ENCODE data around the gene CNTFR.

Gene CNTFR

DNA sequence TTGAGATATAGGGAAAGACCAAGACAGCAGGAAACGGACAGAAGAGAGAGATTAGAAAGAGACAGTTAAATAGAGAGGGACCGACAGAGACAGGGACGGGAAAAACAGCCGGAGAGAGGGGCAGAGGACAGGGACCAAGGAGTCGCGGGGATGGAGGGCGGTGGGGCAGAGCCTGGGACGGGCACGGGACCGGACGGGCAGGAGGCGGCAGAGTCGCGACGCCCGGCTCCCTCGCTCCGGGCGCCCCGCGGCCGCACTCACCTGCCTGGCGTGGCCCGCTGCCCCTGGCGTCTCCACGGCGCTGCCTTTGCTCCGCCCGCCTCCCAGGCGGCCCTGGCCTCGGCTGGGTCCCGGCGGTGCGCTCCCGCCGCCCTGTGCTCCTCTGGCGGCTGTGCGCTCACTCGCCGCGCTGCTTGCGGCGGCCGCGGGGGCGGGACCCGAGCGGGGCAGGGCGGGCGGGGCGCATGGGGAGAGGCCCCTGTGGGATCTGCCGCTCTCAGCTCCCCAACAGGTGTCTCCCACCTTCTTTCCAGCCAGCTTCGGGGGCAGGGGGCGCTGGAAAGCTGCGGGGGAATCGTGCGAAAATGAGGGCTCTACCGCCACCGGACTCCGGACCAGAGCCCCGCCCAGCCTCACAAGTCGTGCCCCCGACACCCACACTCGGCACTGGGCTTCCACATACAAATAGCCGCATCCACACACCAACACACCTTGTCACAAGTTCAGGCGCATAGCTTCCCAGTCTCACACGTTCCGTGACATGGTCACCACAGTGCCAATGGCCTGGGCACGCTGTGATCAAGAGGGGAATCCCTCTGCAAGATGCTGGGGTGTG is 39.3 kb upstream of the CNTFR start, which contains the start of gene ARID3C:
ARID3C (minus strand) TSS at position 411 of the 835 bp plus-strand sequence. CDS start 1,052 bp downstream, outside the sequence.
- TF ChIP-seq, protein P1, sequence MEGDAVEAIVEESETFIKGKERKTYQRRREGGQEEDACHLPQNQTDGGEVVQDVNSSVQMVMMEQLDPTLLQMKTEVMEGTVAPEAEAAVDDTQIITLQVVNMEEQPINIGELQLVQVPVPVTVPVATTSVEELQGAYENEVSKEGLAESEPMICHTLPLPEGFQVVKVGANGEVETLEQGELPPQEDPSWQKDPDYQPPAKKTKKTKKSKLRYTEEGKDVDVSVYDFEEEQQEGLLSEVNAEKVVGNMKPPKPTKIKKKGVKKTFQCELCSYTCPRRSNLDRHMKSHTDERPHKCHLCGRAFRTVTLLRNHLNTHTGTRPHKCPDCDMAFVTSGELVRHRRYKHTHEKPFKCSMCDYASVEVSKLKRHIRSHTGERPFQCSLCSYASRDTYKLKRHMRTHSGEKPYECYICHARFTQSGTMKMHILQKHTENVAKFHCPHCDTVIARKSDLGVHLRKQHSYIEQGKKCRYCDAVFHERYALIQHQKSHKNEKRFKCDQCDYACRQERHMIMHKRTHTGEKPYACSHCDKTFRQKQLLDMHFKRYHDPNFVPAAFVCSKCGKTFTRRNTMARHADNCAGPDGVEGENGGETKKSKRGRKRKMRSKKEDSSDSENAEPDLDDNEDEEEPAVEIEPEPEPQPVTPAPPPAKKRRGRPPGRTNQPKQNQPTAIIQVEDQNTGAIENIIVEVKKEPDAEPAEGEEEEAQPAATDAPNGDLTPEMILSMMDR (IDR thresholded peaks at IDR 0.05; ENCODE audit: borderline replicate concordance, insufficient read depth, low read depth, low read length) = no peak
- peak within 1 kb of the TSS; percentile 15 for H3K4me3 ChIP-seq (ENCODE audit: low read depth, low read length)

DNA sequence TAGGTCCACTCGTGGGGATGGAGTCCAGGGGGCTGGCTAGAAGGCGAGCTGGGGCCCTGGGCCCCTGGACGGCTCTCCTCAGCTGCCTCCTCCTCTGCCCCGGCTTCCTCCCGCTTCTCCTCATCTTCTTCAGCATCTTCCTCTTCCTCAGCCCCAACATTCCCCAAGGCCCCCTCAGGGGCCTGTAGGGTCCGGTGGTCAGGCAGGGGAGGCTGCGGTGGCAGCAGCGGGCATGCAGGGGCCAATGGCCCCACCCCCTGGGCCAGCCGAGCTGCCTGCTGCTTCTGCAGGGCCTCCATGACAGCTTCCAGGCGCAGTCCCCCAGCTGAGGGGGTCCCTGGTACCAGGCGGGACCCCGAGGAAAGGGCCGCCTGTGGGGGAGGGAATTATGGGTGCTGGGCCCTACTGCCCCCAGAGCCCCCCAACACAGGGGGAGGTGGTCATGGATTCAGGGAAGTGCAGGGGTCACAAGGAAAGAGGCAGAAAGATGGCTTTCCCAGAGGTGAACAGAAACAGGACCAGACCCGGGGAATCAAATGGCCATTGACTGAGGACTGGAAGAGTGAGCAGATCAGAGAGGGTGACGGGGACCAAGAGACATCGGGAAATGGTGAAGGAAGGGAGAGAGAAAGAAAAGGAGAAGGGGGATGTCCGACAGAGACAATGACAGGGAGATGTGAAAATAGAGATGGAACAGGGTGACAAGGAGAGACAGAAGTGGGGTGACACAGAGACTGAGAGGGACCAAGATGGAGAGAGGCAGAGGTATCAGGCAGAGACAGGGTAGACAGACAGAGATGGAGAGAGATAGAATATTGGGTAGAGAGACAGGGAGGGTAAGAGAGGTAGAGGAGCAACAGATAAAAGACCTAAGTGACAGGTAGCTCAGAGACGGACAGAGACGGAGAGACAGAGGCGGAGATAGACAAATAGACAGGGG is 38.5 kb upstream of the CNTFR start:
- H3K4me3 ChIP-seq (ENCODE audit: low read depth, low read length) = no peak overlapping the region

DNA sequence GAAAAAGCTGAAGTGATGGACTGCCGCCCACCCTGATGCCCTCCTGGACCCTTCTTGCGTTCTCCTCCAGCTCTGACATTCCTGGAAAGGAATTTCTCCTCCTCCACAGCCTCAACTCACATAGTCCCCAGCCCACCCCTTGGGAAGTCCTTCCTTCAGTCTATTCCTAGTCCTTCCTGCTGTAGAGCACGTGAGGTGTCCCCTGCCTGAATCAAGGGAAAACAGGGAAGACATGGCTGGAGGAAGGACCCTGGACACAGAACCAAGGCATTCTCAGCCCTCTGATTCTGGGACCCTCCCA is 35.6 kb upstream of the CNTFR start:
- no peak overlapping the region for H3K4me3 ChIP-seq (ENCODE audit: low read depth, low read length)
- TF ChIP-seq, protein P1 (IDR thresholded peaks at IDR 0.05; ENCODE audit: borderline replicate concordance, insufficient read depth, low read depth, low read length) = no peak

More for the DNA sequence above, 38.5 kb upstream of the CNTFR start:
- TF ChIP-seq, protein P1 (IDR thresholded peaks at IDR 0.05; ENCODE audit: borderline replicate concordance, insufficient read depth, low read depth, low read length) = no peak

DNA sequence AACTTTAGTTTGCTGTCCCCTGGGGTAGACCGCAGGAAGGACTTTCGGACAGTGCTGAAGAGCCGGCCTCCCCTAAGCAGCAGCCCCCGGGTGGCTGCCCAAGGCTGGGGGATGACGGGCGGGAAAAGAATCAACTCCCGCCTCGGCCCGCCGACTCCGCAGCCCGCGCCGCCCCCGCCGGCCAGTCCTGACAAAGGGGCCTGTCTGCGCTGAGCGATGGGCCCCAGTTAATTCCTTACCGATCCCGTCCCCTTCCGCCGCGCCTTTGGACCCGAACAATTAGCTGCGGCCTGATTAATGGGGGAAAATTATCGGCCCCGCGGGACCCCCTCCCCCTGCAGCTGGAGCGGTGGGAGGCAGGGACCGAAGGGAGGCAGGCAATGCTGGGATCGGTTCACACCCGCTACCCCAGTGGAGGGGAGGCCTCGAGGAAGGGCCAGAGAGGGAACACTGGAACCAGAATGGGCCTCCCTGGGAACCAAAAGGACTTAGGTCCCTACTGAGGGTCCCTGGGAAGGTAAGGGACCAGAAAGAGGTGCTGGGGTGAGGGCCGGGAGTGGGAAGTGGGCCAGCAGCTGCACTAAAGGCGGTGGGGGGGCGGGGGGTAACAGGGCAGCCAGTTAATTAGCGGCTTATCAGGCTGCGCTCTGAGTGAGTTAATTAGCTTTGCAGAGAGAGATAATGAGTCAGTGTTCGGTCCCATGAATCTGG is 35.1 kb upstream of the CNTFR start:
- no peak overlapping the region for H3K4me3 ChIP-seq (ENCODE audit: low read depth, low read length)
- TF ChIP-seq, protein P1 (IDR thresholded peaks at IDR 0.05; ENCODE audit: borderline replicate concordance, insufficient read depth, low read depth, low read length) = no peak

DNA sequence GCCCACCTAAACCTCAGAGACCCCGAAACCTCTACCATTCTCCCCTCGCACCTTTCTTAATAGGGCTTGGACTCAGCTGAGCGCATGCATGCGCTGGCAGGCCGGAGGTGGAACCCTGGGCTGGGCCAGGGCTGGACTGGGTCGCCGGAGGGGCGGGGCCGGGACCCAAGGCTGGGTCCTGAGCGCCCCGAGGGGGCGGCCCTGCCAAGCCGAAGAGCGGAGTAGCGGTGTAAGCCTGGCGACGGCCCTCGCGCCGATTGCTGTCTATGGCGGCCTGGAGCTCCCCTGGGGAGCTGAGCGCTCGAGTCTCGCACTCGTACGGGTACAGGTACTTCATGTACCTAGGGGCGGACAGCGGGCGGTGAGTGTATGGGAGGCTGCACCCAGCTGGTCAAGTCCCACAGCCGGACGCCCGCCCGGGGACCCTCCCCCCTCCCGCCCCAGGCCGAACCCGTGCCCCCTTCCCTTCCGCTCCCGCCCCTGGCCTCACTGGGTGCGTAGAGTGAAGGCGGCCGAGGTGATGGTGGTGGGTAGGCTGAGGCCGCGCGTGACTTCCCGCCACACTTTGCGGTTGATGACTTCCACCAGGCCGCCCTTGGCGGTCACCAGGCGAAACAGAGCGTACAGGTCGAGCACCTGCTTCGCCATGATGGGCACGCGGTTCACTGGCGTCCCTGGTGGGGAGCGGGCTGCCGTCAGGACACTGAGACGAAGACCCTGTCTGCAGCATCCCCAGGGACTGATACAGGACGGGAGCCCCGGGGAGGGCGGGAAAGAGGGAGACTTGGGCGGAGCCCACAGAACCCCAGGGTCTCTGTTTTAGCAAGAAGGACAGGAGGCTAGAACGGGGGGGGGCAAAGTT is 34.1 kb upstream of the CNTFR start:
- TF ChIP-seq, protein P1 (IDR thresholded peaks at IDR 0.05; ENCODE audit: borderline replicate concordance, insufficient read depth, low read depth, low read length) = no peak
- no peak overlapping the region for H3K4me3 ChIP-seq (ENCODE audit: low read depth, low read length)
